OCI-LY1 (cell line): ENCODE results near the gene MED13L.

Experiments used
- H2AFZ ChIP-seq: fragments of 200-600 bp; sonication (generic), shearing (Covaris generic); 2 replicates; pipeline ENCODE4 v1.6.0; 2014; ENCODE audit warnings: antibody characterized with exemption, mild to moderate bottlenecking, low read length
- H3F3A ChIP-seq: fragments of 200-600 bp; sonication (generic), shearing (Covaris generic); 2 replicates; pipeline ENCODE4 v1.6.0; 2014; ENCODE audit warnings: mild to moderate bottlenecking, antibody characterized with exemption, low read length, moderate library complexity; ENCODE audit not compliant: insufficient read depth
- H3K27ac ChIP-seq: fragments of 200-600 bp; sonication (generic); 2 replicates; pipeline ENCODE4 v1.5.1; 2014; ENCODE audit warnings: low read length, mixed run types, mild to moderate bottlenecking, low read depth; ENCODE audit not compliant: poor library complexity, severe bottlenecking
- H3K27me3 ChIP-seq: fragments of 200-600 bp; sonication (generic); 2 replicates; pipeline ENCODE4 v1.6.0; 2014; ENCODE audit warnings: antibody characterized with exemption, mild to moderate bottlenecking, low read length, moderate library complexity; ENCODE audit not compliant: insufficient read depth
- H3K36me3 ChIP-seq: fragments of 200-600 bp; sonication (generic); 2 replicates; pipeline ENCODE4 v1.6.1; 2014; ENCODE audit warnings: mild to moderate bottlenecking, antibody characterized with exemption, low read length, moderate library complexity, mixed read lengths; ENCODE audit not compliant: insufficient read depth
- H3K4me1 ChIP-seq: fragments of 200-600 bp; sonication (generic); 2 replicates; pipeline ENCODE4 v1.5.1; 2014; ENCODE audit warnings: mild to moderate bottlenecking, low read length, moderate library complexity; ENCODE audit not compliant: insufficient read depth, severe bottlenecking
- H3K4me2 ChIP-seq: fragments of 200-600 bp; sonication (generic), shearing (Covaris generic); 2 replicates; pipeline ENCODE4 v1.6.1; 2014; ENCODE audit warnings: low read length
- H3K4me3 ChIP-seq: fragments of 200-600 bp; sonication (generic); 2 replicates; pipeline ENCODE4 v1.5.1; 2014; ENCODE audit warnings: low read length, low read depth, mild to moderate bottlenecking, mixed read lengths; ENCODE audit not compliant: poor library complexity, severe bottlenecking
- H3K79me2 ChIP-seq: fragments of 200-600 bp; shearing (Covaris generic); 2 replicates; pipeline ENCODE4 v1.6.1; 2016; ENCODE audit warnings: mixed run types, low read length, mixed read lengths; ENCODE audit not compliant: insufficient read depth
- H3K9ac ChIP-seq: fragments of 200-600 bp; sonication (generic), shearing (Covaris generic); 2 replicates; pipeline ENCODE4 v1.6.1; 2014; ENCODE audit warnings: mild to moderate bottlenecking, low read length, mixed read lengths
- H3K9me2 ChIP-seq: fragments of 200-600 bp; sonication (generic), shearing (Covaris generic); 2 replicates; pipeline ENCODE4 v1.6.1; 2014; ENCODE audit warnings: low read depth, mild to moderate bottlenecking, low read length, mixed read lengths
- H3K9me3 ChIP-seq: fragments of 200-600 bp; shearing (Covaris generic); 2 replicates; pipeline ENCODE4 v1.6.1; 2014; ENCODE audit warnings: low read length, mixed read lengths
- H4K20me1 ChIP-seq: fragments of 200-600 bp; sonication (generic), shearing (Covaris generic); 2 replicates; pipeline ENCODE4 v1.6.0; 2016; ENCODE audit warnings: mild to moderate bottlenecking, low read length; ENCODE audit not compliant: insufficient read depth
- CTCF ChIP-seq: fragments of 200-600 bp; sonication (generic), shearing (Covaris generic); IDR thresholded peaks from 2 replicates; pipeline ENCODE4 v1.5.1; 2017; ENCODE audit warnings: mild to moderate bottlenecking, antibody characterized with exemption, low read length, moderate library complexity, mixed read lengths
- EZH2 ChIP-seq: fragments of 200-600 bp; sonication (generic), shearing (Covaris generic); IDR thresholded peaks from 2 replicates; pipeline ENCODE4 v1.8.0; 2017; ENCODE audit warnings: borderline replicate concordance, mixed run types, mild to moderate bottlenecking, antibody characterized with exemption, low read length, moderate library complexity, mixed read lengths

MED13L gene

DNA sequence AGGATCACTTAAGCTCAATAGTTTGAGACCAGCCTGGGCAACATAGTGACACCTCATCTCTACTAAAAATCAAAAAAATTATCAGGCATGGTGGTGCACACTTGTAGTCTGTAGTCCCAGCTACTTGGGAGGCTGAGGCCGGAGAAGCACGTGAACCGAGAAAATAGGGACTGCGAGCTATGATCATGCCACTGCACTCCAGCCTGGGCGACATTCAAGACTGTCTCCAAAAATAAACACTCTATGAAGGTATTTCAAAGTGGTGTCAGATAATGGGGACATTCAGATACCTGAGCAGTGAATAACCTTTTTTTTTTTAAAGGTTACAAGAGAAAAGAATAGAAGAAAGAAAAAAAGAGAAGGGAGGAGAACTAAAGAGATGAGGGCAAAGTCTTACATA is 98.1 kb downstream of the MED13L start:
- no peak overlapping the region for H3K4me3 ChIP-seq
- H3K9me3 ChIP-seq = no peaks in the 10 kb centered on the region
- no peak overlapping the region for H3K9ac ChIP-seq
- H3K4me1 ChIP-seq = no peaks in the 10 kb centered on the region
- no peak overlapping the region for H2AFZ ChIP-seq
- no peaks in the 10 kb centered on the region for H3K79me2 ChIP-seq
- no peaks in the 10 kb centered on the region for H3K27me3 ChIP-seq
- H3F3A ChIP-seq = no peaks in the 10 kb centered on the region
- no peak for TF ChIP-seq CTCF
- no peak for TF ChIP-seq EZH2
- no peaks in the 10 kb centered on the region for H3K9me2 ChIP-seq
- H3K4me2 ChIP-seq = no peak overlapping the region
- no peaks in the 10 kb centered on the region for H3K36me3 ChIP-seq
- H4K20me1 ChIP-seq = peaks cover 8% of the 10 kb centered on the region; the same call in 1 of the 2 replicates
- H3K27ac ChIP-seq = no peak overlapping the region

- peaks cover 13% of the 10 kb centered on the region; the same call in 1 of the 2 replicates for H4K20me1 ChIP-seq
- no peak overlapping the region for H3K27ac ChIP-seq
Measured at GRCh38 chr12:116177017-116177416, 100.5 kb downstream of the MED13L start.

GRCh38 chr12:116174904-116175303 is 102.6 kb downstream of the MED13L start:
- Histone ChIP-seq H3K27ac (no peak overlapping the region), H3K4me2 (no peak overlapping the region), H3K27me3 (no peaks in the 10 kb centered on the region), H3K9ac (no peak overlapping the region), H3K4me1 (no peaks in the 10 kb centered on the region), H3F3A (no peaks in the 10 kb centered on the region), H3K36me3 (no peaks in the 10 kb centered on the region), H3K9me2 (no peaks in the 10 kb centered on the region), H3K9me3 (no peaks in the 10 kb centered on the region), H4K20me1 (peaks cover 18% of the 10 kb centered on the region; the same call in 1 of the 2 replicates), H3K4me3 (no peak overlapping the region), H2AFZ (no peak overlapping the region), H3K79me2 (no peaks in the 10 kb centered on the region; the same call in 1 of the 2 replicates)
- TF ChIP-seq CTCF (no peak), EZH2 (no peak)

More at GRCh38 chr12:116177017-116177416, 100.5 kb downstream of the MED13L start:
- H3K27me3 ChIP-seq = no peaks in the 10 kb centered on the region
- H2AFZ ChIP-seq = no peak overlapping the region
- H3K4me2 ChIP-seq = no peak overlapping the region
- no peak for TF ChIP-seq CTCF
- no peaks in the 10 kb centered on the region for H3K4me1 ChIP-seq
- no peaks in the 10 kb centered on the region for H3K9me2 ChIP-seq
- no peaks in the 10 kb centered on the region; the same call in 1 of the 2 replicates for H3K79me2 ChIP-seq
- no peaks in the 10 kb centered on the region for H3K36me3 ChIP-seq
- no peaks in the 10 kb centered on the region for H3F3A ChIP-seq
- no peak overlapping the region for H3K4me3 ChIP-seq
- H3K9ac ChIP-seq = no peak overlapping the region
- no peaks in the 10 kb centered on the region for H3K9me3 ChIP-seq
